Mesodermal cell (in vitro differentiated cells): Measurements from ENCODE around the gene DLG2.
"Not testable (repeated sequence)": the region's sequence is repeated elsewhere in the genome, so short reads cannot be mapped to it uniquely, and the experiment has no call there.

Experiments used
- H3K27ac ChIP-seq: 2 replicates; pipeline ENCODE4 v1.7.0; 2013; ENCODE audit warnings: mild to moderate bottlenecking, low read depth, low read length, moderate library complexity; ENCODE audit not compliant: severe bottlenecking
- H3K36me3 ChIP-seq: 2 replicates; pipeline ENCODE4 v1.7.1; 2013; ENCODE audit warnings: mild to moderate bottlenecking, low read length, moderate library complexity; ENCODE audit not compliant: control insufficient read depth, insufficient read depth
- H3K4me1 ChIP-seq: one replicate; pipeline ENCODE4 v1.7.1; 2013; ENCODE audit warnings: mild to moderate bottlenecking, low read length; ENCODE audit not compliant: insufficient read depth, control insufficient read depth, poor library complexity, severe bottlenecking
- H3K4me3 ChIP-seq: 2 replicates; pipeline ENCODE4 v1.7.0; 2013; ENCODE audit warnings: low read length, control low read depth, mild to moderate bottlenecking; ENCODE audit not compliant: insufficient read depth, poor library complexity, severe bottlenecking; ENCODE audit errors: extremely low read depth
- H3K9me3 ChIP-seq: 2 replicates; pipeline ENCODE4 v1.7.1; 2013; ENCODE audit warnings: mild to moderate bottlenecking, low read length, moderate library complexity; ENCODE audit not compliant: control insufficient read depth
- WGBS, 2 experiments: methylation state at CpG; one replicate each; pipeline ENCODE4 v1.1.5; 2013; ENCODE audit warnings: missing lambda C conversion rate in 2 of 2; ENCODE audit not compliant: insufficient coverage in 2 of 2; 5-methylcytosine and 5-hydroxymethylcytosine counted together

DLG2 gene

DNA sequence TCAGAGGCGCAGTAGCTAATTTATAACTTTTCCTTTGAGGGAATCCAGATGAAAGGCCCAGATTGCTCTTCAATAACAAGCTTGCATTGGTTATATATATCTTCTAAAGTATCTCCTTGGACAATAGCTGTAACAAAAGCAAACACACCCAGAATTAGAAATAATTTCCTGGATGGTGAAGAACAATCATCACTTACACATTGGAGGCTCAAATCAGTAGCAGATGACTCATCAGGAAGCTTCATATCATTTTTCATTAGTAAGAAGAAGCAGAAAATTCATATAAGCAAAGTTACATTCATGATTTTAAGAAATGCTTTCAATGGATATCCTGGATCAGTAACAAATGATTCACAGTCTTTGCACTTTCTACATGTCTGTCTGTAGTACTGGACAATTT, 2167.3 kb downstream of the DLG2 start:
- Histone ChIP-seq H3K4me1 (no peaks in the 10 kb centered on the region), H3K4me3 (no peak overlapping the region), H3K9me3 (no peaks in the 10 kb centered on the region), H3K36me3 (no peaks in the 10 kb centered on the region), H3K27ac (no peak overlapping the region)
- WGBS, 2 experiments: no CpG with 5 or more reads among the region's 1 CpG

DNA sequence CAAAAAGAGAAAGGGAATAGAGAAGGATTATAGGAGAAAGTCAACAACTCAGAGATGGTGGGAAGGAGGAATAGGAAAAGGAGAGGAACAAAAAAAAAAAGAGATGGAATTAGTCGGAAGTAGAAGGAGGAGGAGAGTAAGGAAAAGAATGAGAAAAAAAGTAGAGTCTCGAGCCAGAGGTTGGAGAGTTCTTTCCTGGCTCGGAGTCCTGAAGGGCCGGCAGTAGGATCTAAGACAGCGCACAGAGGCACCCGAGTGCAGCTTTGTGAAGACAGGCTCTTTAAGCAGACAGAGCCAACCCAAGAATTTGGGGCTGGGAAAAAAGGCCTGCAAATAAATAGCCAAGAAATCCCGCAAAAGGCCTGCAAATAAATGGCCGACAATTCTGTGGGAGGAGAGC, 2170.6 kb downstream of the DLG2 start:
- WGBS, 2 experiments: 87 to 92% methylated on average over 8 of the region's 8 CpGs
- Histone ChIP-seq H3K36me3 (no peaks in the 10 kb centered on the region), H3K9me3 (no peaks in the 10 kb centered on the region), H3K4me1 (no peaks in the 10 kb centered on the region), H3K4me3 (no peak overlapping the region), H3K27ac (no peak overlapping the region)

DNA sequence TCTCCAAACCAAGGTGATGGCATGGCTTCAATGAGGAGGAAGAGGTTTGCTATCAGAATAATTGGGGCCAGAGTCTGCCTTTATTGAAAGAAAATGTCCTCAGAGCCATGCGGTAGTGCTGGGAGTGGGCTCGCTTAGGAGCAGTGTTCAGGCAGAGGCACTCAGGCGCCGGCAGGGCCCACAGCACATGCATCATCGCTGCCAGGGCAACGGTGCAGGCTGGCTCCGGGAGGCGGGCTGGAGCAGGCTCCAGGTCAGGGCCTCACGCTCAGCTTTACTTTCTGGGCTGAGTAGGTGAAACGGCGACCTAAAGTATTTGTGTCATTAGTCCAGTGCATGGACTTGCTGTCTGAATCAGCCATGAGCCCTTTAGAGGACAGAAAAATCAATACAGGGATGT, 2171.1 kb downstream of the DLG2 start:
- 49 to 67% methylated on average over 11 of the region's 11 CpGs for WGBS, 2 experiments
- no peaks in the 10 kb centered on the region for H3K9me3 ChIP-seq
- no peak overlapping the region for H3K27ac ChIP-seq
- H3K4me1 ChIP-seq: no peaks in the 10 kb centered on the region
- H3K36me3 ChIP-seq: no peaks in the 10 kb centered on the region
- H3K4me3 ChIP-seq: no peak overlapping the region

DNA sequence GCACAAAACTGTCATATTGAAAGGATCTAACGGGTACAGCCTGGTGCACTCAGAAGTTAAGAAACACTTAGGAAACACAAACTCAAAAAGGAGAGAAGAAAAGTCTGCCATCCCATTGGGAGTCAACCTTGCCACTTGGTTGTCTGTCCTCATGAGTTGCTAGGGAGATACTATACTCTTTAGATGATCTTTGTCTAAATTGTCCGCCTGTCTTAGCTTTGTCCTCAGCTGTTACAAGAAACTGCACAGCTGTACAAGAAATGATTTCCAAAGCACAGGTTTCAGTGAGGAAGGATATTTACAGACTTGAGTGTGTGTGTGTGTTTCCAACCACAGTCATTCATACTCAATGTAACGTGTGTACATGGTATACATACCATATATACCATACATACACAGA, 2171.8 kb downstream of the DLG2 start:
- H3K4me3 ChIP-seq: no peak overlapping the region
- H3K27ac ChIP-seq: no peak overlapping the region

DNA sequence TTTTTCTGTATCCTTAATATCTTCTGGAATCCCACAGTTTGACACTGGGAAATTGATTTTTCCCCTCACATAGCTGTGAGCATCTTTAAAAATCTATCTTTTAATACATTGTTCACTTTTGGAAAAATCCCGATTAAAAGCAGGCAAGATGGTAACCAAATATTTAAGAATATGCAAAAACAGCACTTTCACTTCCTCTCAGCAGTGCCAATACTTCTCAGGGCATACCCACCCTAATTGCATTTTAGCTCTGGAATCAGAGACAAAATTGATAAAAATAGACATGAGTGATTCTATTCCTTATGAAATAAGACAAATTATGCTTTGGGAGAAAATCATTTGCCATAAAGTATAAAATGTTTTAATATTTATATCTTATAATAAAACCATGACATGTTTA, 2172.5 kb downstream of the DLG2 start:
- 80% methylated on average over 1 of the region's 1 CpG; no CpG with 5 or more reads in 1 of the 2 experiments for WGBS, 2 experiments
- H3K27ac ChIP-seq: no peak overlapping the region
- no peaks in the 10 kb centered on the region for H3K9me3 ChIP-seq
- H3K4me3 ChIP-seq: no peak overlapping the region
- H3K4me1 ChIP-seq: no peaks in the 10 kb centered on the region
- H3K36me3 ChIP-seq: no peaks in the 10 kb centered on the region

More for the DNA sequence above, 2171.8 kb downstream of the DLG2 start:
- no peaks in the 10 kb centered on the region for H3K9me3 ChIP-seq
- no peaks in the 10 kb centered on the region for H3K36me3 ChIP-seq
- 94 to 100% methylated on average over 2 of the region's 3 CpGs for WGBS, 2 experiments
- H3K4me1 ChIP-seq: no peaks in the 10 kb centered on the region

DNA sequence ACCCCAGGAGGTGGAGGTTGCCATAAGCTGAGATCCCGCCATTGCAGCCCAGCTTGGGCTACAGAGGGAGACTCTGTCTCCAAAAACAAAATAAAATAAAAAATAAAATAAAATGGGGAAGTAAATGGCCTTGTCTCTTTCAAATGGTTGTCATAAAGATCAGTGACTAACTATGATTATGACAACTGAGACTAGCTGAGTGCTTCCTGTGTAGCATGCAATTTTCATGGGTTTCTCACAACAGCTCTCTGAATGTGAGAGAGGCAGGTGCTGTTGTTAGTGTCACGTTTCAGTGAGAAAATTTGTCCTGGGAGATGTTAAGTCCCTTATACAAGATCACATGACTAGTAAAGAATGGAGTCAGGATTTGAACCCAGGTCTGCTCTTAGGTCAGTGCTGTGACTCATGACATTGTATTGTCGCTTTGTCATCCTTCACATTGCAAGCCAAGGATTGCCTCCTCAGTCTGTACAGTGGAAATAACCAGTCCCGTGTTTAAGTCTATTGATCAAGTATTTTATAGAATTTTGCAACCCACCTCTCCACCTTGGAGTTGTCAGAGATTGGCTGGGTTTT, 2177.7 kb downstream of the DLG2 start:
- no peak overlapping the region for H3K4me3 ChIP-seq
- 90 to 100% methylated on average over 1 to 3 of the region's 4 CpGs for WGBS, 2 experiments
- no peaks in the 10 kb centered on the region for H3K9me3 ChIP-seq
- H3K27ac ChIP-seq: no peak overlapping the region
- no peaks in the 10 kb centered on the region for H3K36me3 ChIP-seq
- no peaks in the 10 kb centered on the region for H3K4me1 ChIP-seq

DNA sequence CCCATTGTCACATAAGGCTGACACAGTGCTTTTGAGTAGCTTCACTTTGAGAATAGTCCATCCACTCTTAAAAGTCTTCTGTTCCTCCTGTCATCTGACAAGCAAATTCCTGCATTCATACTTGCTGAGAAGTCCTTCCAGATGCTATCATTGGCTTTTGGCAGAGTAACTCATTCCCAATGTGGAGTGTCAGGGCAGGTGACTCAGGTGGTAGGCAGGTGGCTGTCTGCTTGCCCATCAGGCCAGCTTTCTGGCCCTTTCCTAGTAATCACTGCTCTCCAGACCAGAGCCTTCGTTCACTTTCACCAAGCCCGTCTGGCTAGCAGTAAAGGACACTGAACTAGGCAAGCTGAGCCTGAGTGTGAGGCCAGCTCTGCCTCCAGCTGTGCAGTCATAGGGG, 2178.5 kb downstream of the DLG2 start:
- Histone ChIP-seq H3K36me3 (no peaks in the 10 kb centered on the region), H3K4me1 (no peaks in the 10 kb centered on the region), H3K4me3 (no peak overlapping the region), H3K9me3 (no peaks in the 10 kb centered on the region), H3K27ac (no peak overlapping the region)
- WGBS, 2 experiments: 82 to 93% methylated on average over 2 of the region's 2 CpGs

DNA sequence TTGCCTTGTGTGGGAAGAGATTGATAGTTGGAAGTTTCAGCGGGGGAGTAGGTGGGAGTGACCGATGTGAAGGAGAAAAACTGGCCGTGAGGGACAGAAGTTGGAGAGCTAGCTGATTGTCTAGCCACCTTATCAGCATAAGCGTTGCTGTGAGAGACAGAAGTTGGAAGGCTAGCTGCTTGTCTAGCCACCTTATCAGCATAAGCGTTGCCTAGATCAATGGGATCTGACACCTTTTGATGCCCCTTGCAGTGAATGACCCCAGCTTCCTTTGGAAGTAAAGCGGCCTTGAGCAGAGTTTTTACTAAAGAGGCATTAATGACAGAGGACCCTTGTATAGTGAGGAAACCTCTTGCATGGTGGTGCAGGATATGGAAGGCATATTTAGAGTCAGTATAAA, 2183.3 kb downstream of the DLG2 start:
- not testable (repeated sequence) for H3K4me1 ChIP-seq, H3K4me3 ChIP-seq, H3K36me3 ChIP-seq, H3K9me3 ChIP-seq, H3K27ac ChIP-seq
- WGBS, 2 experiments: 72 to 74% methylated on average over 5 to 6 of the region's 6 CpGs

DNA sequence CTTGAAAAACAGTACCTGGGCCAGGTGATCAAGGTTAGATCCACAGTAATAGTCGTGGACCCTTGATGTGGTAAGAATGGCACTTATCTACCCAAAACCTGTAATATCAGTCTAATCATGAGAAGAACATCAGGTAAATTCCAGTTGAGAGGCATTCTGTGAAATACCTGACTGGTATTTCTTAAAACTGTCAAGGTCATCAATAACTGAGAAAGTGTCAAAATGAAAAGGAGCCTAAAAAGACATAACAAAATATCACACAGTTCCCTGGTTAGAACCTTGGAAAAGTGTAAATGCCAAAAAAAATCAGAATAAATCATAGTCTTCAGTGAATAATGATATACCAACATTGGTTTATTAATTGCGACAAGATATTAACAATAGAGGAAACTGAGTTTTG, 2185.5 kb downstream of the DLG2 start:
- H3K9me3 ChIP-seq: no peaks in the 10 kb centered on the region
- H3K4me1 ChIP-seq: no peaks in the 10 kb centered on the region
- H3K4me3 ChIP-seq: no peak overlapping the region
- no peak overlapping the region for H3K27ac ChIP-seq
- no peaks in the 10 kb centered on the region for H3K36me3 ChIP-seq
- WGBS, 2 experiments: 80 to 100% methylated on average over 1 of the region's 2 CpGs

DNA sequence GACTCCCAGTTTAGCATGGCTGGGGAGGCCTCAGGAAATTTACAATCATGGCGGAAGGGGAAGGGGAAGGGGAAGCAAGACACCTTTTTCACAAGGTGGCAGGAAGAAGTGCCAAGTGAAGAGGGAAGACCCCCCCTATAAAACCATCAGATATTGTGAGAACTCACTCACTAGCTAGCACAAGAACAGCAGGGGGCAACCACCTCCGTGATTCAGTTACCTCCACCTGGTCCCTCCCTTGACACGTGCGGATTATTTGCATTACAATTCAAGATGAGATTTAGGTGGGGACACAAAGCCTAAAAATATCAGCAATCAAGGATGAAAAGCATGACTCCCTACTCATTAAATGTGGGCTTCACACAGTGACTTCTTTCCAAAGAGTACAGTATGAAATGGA, 2186.0 kb downstream of the DLG2 start:
- Histone ChIP-seq H3K9me3 (no peaks in the 10 kb centered on the region), H3K27ac (no peak overlapping the region), H3K4me3 (no peak overlapping the region), H3K36me3 (no peaks in the 10 kb centered on the region), H3K4me1 (no peaks in the 10 kb centered on the region)
- 40 to 60% methylated on average over 1 to 2 of the region's 4 CpGs for WGBS, 2 experiments

DNA sequence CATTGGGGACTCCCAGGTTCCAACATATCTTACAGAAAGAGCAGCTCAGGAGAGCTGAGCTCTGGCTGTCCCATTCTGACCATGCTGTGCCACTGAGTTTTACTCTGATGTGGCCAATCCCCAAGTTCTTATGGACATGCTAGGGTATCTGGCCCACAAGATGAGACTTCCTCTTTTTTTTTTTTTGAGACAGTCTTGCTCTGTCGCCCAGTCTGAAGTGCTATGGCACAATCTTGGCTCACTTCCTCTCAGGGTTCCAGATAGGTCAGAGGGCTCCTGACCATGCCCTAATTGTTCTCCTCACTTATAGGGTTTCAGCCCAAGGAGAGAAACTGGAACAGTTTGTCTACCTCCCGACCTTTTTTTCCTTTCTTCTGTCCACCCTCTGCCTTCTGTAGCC, 2188.7 kb downstream of the DLG2 start:
- no peaks in the 10 kb centered on the region for H3K9me3 ChIP-seq
- H3K27ac ChIP-seq: no peak overlapping the region
- no peak overlapping the region for H3K4me3 ChIP-seq
- no peaks in the 10 kb centered on the region for H3K36me3 ChIP-seq
- no peaks in the 10 kb centered on the region for H3K4me1 ChIP-seq
- WGBS, 2 experiments: 0 to 50% methylated on average over 1 to 2 of the region's 2 CpGs
